Activated T-cell treated with anti-CD3 and anti-CD28 coated beads for 4 hours (primary cell): ENCODE data around the gene HS3ST5.
"Not testable (repeated sequence)": the region's sequence is repeated elsewhere in the genome, so short reads cannot be mapped to it uniquely, and the experiment has no call there.

Experiments used
- DNase-seq: peaks from one replicate; pipeline ENCODE4 v3.0.0-alpha.2; 2020

Gene HS3ST5

GRCh38 chr6:114181664-114182063 is 161.2 kb downstream of the HS3ST5 start:
- DNase-seq = no peak

GRCh38 chr6:114179411-114179810 is 163.4 kb downstream of the HS3ST5 start:
- DNase-seq = no peak

- DNase-seq = no peak
Measured at GRCh38 chr6:114176726-114177125, 166.1 kb downstream of the HS3ST5 start.

- no peak for DNase-seq
Measured at GRCh38 chr6:114172576-114173260, 170.1 kb downstream of the HS3ST5 start.

GRCh38 chr6:114171473-114171872 is 171.3 kb downstream of the HS3ST5 start:
- DNase-seq = no peak

GRCh38 chr6:114170958-114171387 is 171.8 kb downstream of the HS3ST5 start:
- no peak for DNase-seq

- no peak for DNase-seq
Measured at GRCh38 chr6:114170372-114170771, 172.5 kb downstream of the HS3ST5 start.

GRCh38 chr6:114169763-114170162 is 173.1 kb downstream of the HS3ST5 start:
- no peak for DNase-seq

- DNase-seq = no peak
Measured at GRCh38 chr6:114167583-114168576, 174.9 kb downstream of the HS3ST5 start.

GRCh38 chr6:114164207-114164606 is 178.6 kb downstream of the HS3ST5 start:
- no peak for DNase-seq

GRCh38 chr6:114162691-114163347 is 180.0 kb downstream of the HS3ST5 start:
- no peak for DNase-seq

- DNase-seq = no peak
Measured at GRCh38 chr6:114160881-114161280, 181.9 kb downstream of the HS3ST5 start.

- no peak for DNase-seq
Measured at GRCh38 chr6:114159727-114160126, 183.1 kb downstream of the HS3ST5 start.

- no peak for DNase-seq
Measured at GRCh38 chr6:114158838-114159694, 183.8 kb downstream of the HS3ST5 start.

- no peak for DNase-seq
Measured at GRCh38 chr6:114158411-114158810, 184.4 kb downstream of the HS3ST5 start.

- DNase-seq = no peak
Measured at GRCh38 chr6:114157848-114158247, 185.0 kb downstream of the HS3ST5 start.

- DNase-seq = no peak
Measured at GRCh38 chr6:114155763-114156162, 187.1 kb downstream of the HS3ST5 start.

GRCh38 chr6:114154812-114155211 is 188.0 kb downstream of the HS3ST5 start:
- DNase-seq = no peak

- no peak for DNase-seq
Measured at GRCh38 chr6:114153448-114153847, 189.4 kb downstream of the HS3ST5 start.

GRCh38 chr6:114151064-114151690 is 191.6 kb downstream of the HS3ST5 start:
- DNase-seq = no peak

GRCh38 chr6:114149182-114149581 is 193.6 kb downstream of the HS3ST5 start:
- not testable (repeated sequence) for DNase-seq
